H1 (cell line): ENCODE measurements around the gene MACROD1. TPM values are rescaled to one million over a fixed set of nuclear protein-coding genes. Genes with fewer than 3 reads are reported as not detected.

ENCODE experiments used
- CTCF ChIA-PET: fragments of 300-600 bp; sonication (Branson Sonifier 250); formaldehyde crosslinking; loops from one replicate; lab custom pipeline; 2021; ENCODE audit not compliant: partially characterized antibody; lab: Charles Lee
- POLR2A ChIA-PET: fragments of 300-600 bp; sonication (Branson Sonifier 250); formaldehyde crosslinking; loops from one replicate; lab custom pipeline; 2021; ENCODE audit warnings: inconsistent platforms; ENCODE audit not compliant: partially characterized antibody; lab: Charles Lee
- DNase-seq, 2 experiments: peaks; one replicate each; pipeline versions ENCODE4 v3.0.0 to v3.0.0-alpha.2; 2010 to 2022; ENCODE audit warnings: low spot score in 2 of 2, low read depth in 1 of 2, mixed read lengths in 1 of 2
- FAIRE-seq: peaks from 2 replicates; lab custom pipeline; 2011; peaks lifted over from hg19 to GRCh38; lab: Jason Lieb, UNC
- H2AFZ ChIP-seq: 2 replicates; pipeline ENCODE4 v1.8.1; 2012; ENCODE audit warnings: low read length, inconsistent platforms
- H2AK5ac ChIP-seq: 2 replicates; pipeline ENCODE4 v1.6.1; 2013; ENCODE audit warnings: low read depth, low read length
- H2BK120ac ChIP-seq: replicated peaks from 2 replicates; pipeline ENCODE3; 2013; ENCODE audit warnings: low read depth, low read length, inconsistent platforms
- H2BK12ac ChIP-seq: 2 replicates; pipeline ENCODE4 v1.6.1; 2013; ENCODE audit warnings: low read depth, low read length
- H2BK15ac ChIP-seq: 2 replicates; pipeline ENCODE4 v1.6.1; 2013; ENCODE audit warnings: low read length
- H2BK20ac ChIP-seq: 2 replicates; pipeline ENCODE4 v1.6.1; 2013; ENCODE audit warnings: low read length
- H2BK5ac ChIP-seq: 2 replicates; pipeline ENCODE4 v1.6.1; 2013; ENCODE audit warnings: low read depth, low read length
- H3K14ac ChIP-seq: 2 replicates; pipeline ENCODE4 v1.6.1; 2013; ENCODE audit warnings: inconsistent platforms; ENCODE audit not compliant: insufficient read length
- H3K18ac ChIP-seq: 2 replicates; pipeline ENCODE4 v1.6.1; 2013; ENCODE audit warnings: low read length; ENCODE audit errors: extremely low read depth
- H3K23ac ChIP-seq: 2 replicates; pipeline ENCODE4 v1.6.1; 2013; ENCODE audit warnings: inconsistent platforms; ENCODE audit not compliant: insufficient read length
- H3K23me2 ChIP-seq: 2 replicates; pipeline ENCODE4 v1.6.1; 2013; ENCODE audit warnings: low read depth, low read length
- H3K27ac ChIP-seq: 2 replicates; pipeline ENCODE4 v1.6.1; 2011; ENCODE audit warnings: low read depth, low read length, inconsistent platforms
- H3K27me3 ChIP-seq, 4 experiments: replicated peaks in 1 of 4; 1 replicate in 1 of 4; 2 replicates in 3 of 4; pipeline versions ENCODE4 v1.6.1 to v1.8.1; 2011 to 2013; ENCODE audit warnings: low read length in 3 of 4, mild to moderate bottlenecking in 3 of 4, inconsistent platforms in 2 of 4, mixed read lengths in 2 of 4, moderate library complexity in 1 of 4; ENCODE audit not compliant: control insufficient read depth in 3 of 4, insufficient read depth in 3 of 4; ENCODE audit errors: extremely low read depth in 1 of 4
- H3K36me3 ChIP-seq, 4 experiments: 2 replicates each; pipeline versions ENCODE4 v1.6.1 to v1.8.1; 2011 to 2013; ENCODE audit warnings: mild to moderate bottlenecking in 4 of 4, low read length in 3 of 4, moderate library complexity in 2 of 4, control low read depth in 1 of 4, inconsistent platforms in 1 of 4; ENCODE audit not compliant: insufficient read depth in 4 of 4, control insufficient read depth in 2 of 4
- H3K4ac ChIP-seq: replicated peaks from 2 replicates; pipeline ENCODE3; 2013; ENCODE audit warnings: low read length, low read depth, mixed read lengths, inconsistent platforms; ENCODE audit not compliant: insufficient read length
- H3K4me1 ChIP-seq, 4 experiments: replicated peaks in 1 of 4; 1 replicate in 1 of 4; 2 replicates in 3 of 4; pipeline versions ENCODE4 v1.6.1 to v1.8.1; 2011 to 2013; ENCODE audit warnings: low read length in 3 of 4, inconsistent platforms in 2 of 4, mixed read lengths in 1 of 4; ENCODE audit not compliant: insufficient read depth in 4 of 4, control insufficient read depth in 3 of 4
- H3K4me2 ChIP-seq, 2 experiments: 2 replicates each; pipeline versions ENCODE4 v1.6.1 to v1.8.1; 2011 to 2013; ENCODE audit warnings: low read depth in 2 of 2, low read length in 2 of 2, control low read depth in 1 of 2, inconsistent platforms in 1 of 2, mild to moderate bottlenecking in 1 of 2; ENCODE audit not compliant: insufficient read depth in 1 of 2
- H3K4me3 ChIP-seq, 4 experiments: fragments of 200-600, 300-600 bp in 1 of 4; sonication (generic), shearing (Covaris generic), sonication (Bioruptor Twin) in 1 of 4; 2 replicates each; pipeline versions ENCODE4 v1.5.1 to v1.8.1; 2011 to 2016; ENCODE audit warnings: low read length in 4 of 4, low read depth in 3 of 4, control low read depth in 2 of 4, inconsistent platforms in 2 of 4, mild to moderate bottlenecking in 2 of 4, mixed read lengths in 1 of 4, moderate library complexity in 1 of 4; ENCODE audit not compliant: insufficient read depth in 2 of 4; ENCODE audit errors: extremely low read depth in 1 of 4
- H3K56ac ChIP-seq: replicated peaks from 2 replicates; pipeline ENCODE3; 2013; ENCODE audit warnings: low read depth, mild to moderate bottlenecking, mixed read lengths, low read length, inconsistent platforms; ENCODE audit not compliant: insufficient read length
- H3K79me1 ChIP-seq: 2 replicates; pipeline ENCODE4 v1.6.1; 2013; ENCODE audit warnings: low read depth, low read length, control low read depth
- H3K79me2 ChIP-seq, 2 experiments: 2 replicates each; pipeline versions ENCODE4 v1.6.1 to v1.8.1; 2012 to 2013; ENCODE audit warnings: low read length in 2 of 2, mild to moderate bottlenecking in 2 of 2, inconsistent platforms in 1 of 2; ENCODE audit not compliant: insufficient read depth in 2 of 2, control insufficient read depth in 1 of 2
- H3K9ac ChIP-seq, 4 experiments: replicated peaks in 1 of 4; 1 replicate in 1 of 4; 2 replicates in 3 of 4; pipeline versions ENCODE4 v1.6.1 to v1.8.1; 2011 to 2013; ENCODE audit warnings: low read depth in 3 of 4, low read length in 3 of 4, control low read depth in 2 of 4, mild to moderate bottlenecking in 2 of 4, moderate library complexity in 2 of 4, inconsistent platforms in 1 of 4; ENCODE audit errors: extremely low read depth in 1 of 4
- H3K9me3 ChIP-seq, 2 experiments: 2 replicates each; pipeline versions ENCODE4 v1.6.1 to v1.8.1; 2012 to 2013; ENCODE audit warnings: mild to moderate bottlenecking in 2 of 2, moderate library complexity in 2 of 2, control low read depth in 1 of 2, inconsistent platforms in 1 of 2, low read depth in 1 of 2, low read length in 1 of 2, mixed read lengths in 1 of 2; ENCODE audit not compliant: insufficient read depth in 2 of 2
- H4K20me1 ChIP-seq, 2 experiments: replicated peaks in 1 of 2; 2 replicates each; pipeline versions ENCODE3 to v1.8.1; 2011 to 2013; ENCODE audit warnings: inconsistent platforms in 2 of 2, low read length in 2 of 2, mild to moderate bottlenecking in 1 of 2; ENCODE audit not compliant: insufficient read depth in 2 of 2, control insufficient read depth in 1 of 2
- H4K5ac ChIP-seq: 2 replicates; pipeline ENCODE4 v1.6.1; 2013; ENCODE audit warnings: low read length, low read depth, mixed read lengths, inconsistent platforms; ENCODE audit not compliant: insufficient read length
- H4K8ac ChIP-seq: 2 replicates; pipeline ENCODE4 v1.8.0; 2013; ENCODE audit warnings: mild to moderate bottlenecking, moderate library complexity, low read length, inconsistent platforms; ENCODE audit not compliant: insufficient read depth; ENCODE audit errors: extremely low read depth
- H4K91ac ChIP-seq: replicated peaks from 2 replicates; pipeline ENCODE3; 2013; ENCODE audit warnings: low read length, mixed read lengths, inconsistent platforms; ENCODE audit not compliant: insufficient read length
- CEBPB ChIP-seq: IDR thresholded peaks from 2 replicates; pipeline ENCODE4 v1.6.1; 2012; ENCODE audit warnings: low read depth, low read length
- GTF2F1 ChIP-seq: IDR thresholded peaks from 2 replicates; pipeline ENCODE4 v1.6.1; 2012; ENCODE audit warnings: low read depth, low read length, improper control_type of control experiment, borderline replicate concordance
- SP2 ChIP-seq: IDR thresholded peaks from 2 replicates; pipeline ENCODE4 v1.6.1; 2012; ENCODE audit warnings: mild to moderate bottlenecking, low read length, inconsistent platforms
- WGBS, 2 experiments: shearing (Covaris generic) in 1 of 2; methylation state at CpG; one replicate each; pipeline versions ENCODE4 v1.1.6 to v1.1.7; 2013 to 2015; ENCODE audit warnings: low lambda C conversion rate in 2 of 2, mixed read lengths in 2 of 2, inconsistent platforms in 1 of 2, low coverage in 1 of 2, missing lambda C conversion rate in 1 of 2; ENCODE audit not compliant: insufficient replicate concordance in 2 of 2, insufficient coverage in 1 of 2, insufficient read length in 1 of 2; ENCODE audit errors: extremely low coverage in 1 of 2, missing lambda C conversion rate in 1 of 2; 5-methylcytosine and 5-hydroxymethylcytosine counted together
- polyA plus RNA-seq, 7 experiments: library from polyadenylated mRNA; depleted of rRNA in 3 of 7; stranded (reverse) in 5 of 7; unstranded in 2 of 7; fragments of >200 nt in 5 of 7; fragments of 200-250 nt in 2 of 7; gene quantifications; 1 replicate in 5 of 7; 2 replicates in 1 of 7; 4 replicates in 1 of 7; pipeline versions ENCODE4 v1.2.1 to v1.2.3, GENCODE V29; 2011 to 2013; ENCODE audit warnings: missing spikeins in 2 of 7, mixed read lengths in 2 of 7
- total RNA-seq: library from RNA; stranded (reverse); fragmentation: NEBNext Ultra II Directional; extraction: Animal tissue kit (Norgen Biotek cat#: 25700); gene quantifications from 2 replicates; pipeline ENCODE4 v1.2.1, GENCODE V29; 2021

MACROD1 gene
- total and polyA plus RNA-seq, 2 of the 8 experiments (the other 6 are each of a cell fraction or from before 2014, with no cell fraction given), result 19.5 to 34.1 TPM

- peaks cover 18% of the 10 kb centered on the region for H3K79me1 ChIP-seq
- no peak overlapping the region for H2BK5ac ChIP-seq
- ChIA-PET CTCF (interaction anchor here (1.1 to 2.8 kb wide), 8 partner anchors 15 to 158 kb away, joined by 4 to 7 read pairs (median 4); no protein-coding TSS in a partner anchor), POLR2A (interaction anchor here (0.8 to 3.0 kb wide), 5 partner anchors 9 to 171 kb away, joined by 3 to 17 read pairs (median 6); no protein-coding TSS in a partner anchor)
- peaks cover 4% of the 10 kb centered on the region; the same call in 1 of the 2 replicates for H3K23me2 ChIP-seq
- H3K4me1 ChIP-seq, result peaks cover 2 to 14% (median 8%) of the 10 kb centered on the region in 4 experiments; a peak in 6 of 7 replicates
- WGBS, 2 experiments, result 94% methylated on average over 6 of the region's 6 CpGs; no CpG with 5 or more reads in 1 of the 2 experiments
- no peak overlapping the region for H2AFZ ChIP-seq
- peaks cover 0 to 11% of the 10 kb centered on the region in 2 experiments; a peak in 2 of 4 replicates for H3K79me2 ChIP-seq
- no peak overlapping the region for H3K23ac ChIP-seq
- TF ChIP-seq GTF2F1 (no peak), CEBPB (no peak), SP2 (no peak)
- H2BK120ac ChIP-seq, result no peak overlapping the region
- H2BK20ac ChIP-seq, result no peak overlapping the region
- no peak overlapping the region for H3K4me2 ChIP-seq
- peaks cover 8 to 35% of the 10 kb centered on the region in 2 experiments for H4K20me1 ChIP-seq
- H3K14ac ChIP-seq, result no peak overlapping the region
- no peaks in the 10 kb centered on the region for H3K9me3 ChIP-seq
- no peak overlapping the region for H4K8ac ChIP-seq
- H3K4ac ChIP-seq, result no peak overlapping the region
- no peak overlapping the region for H3K27ac ChIP-seq
- no peak overlapping the region for H3K9ac ChIP-seq
- H2AK5ac ChIP-seq, result no peak overlapping the region
- no peak for FAIRE-seq
- no peak overlapping the region for H3K4me3 ChIP-seq
- no peak overlapping the region for H2BK12ac ChIP-seq
- no peak overlapping the region for H3K18ac ChIP-seq
- no peak overlapping the region for H4K91ac ChIP-seq
- H3K27me3 ChIP-seq, result no peaks in the 10 kb centered on the region
- no peak for DNase-seq
- H3K36me3 ChIP-seq, result peaks cover 17 to 34% (median 20%) of the 10 kb centered on the region in 4 experiments
- H3K56ac ChIP-seq, result no peak overlapping the region
- H4K5ac ChIP-seq, result no peak overlapping the region
- H2BK15ac ChIP-seq, result no peak overlapping the region
These were observed 171.9 kb downstream of the MACROD1 start for GRCh38 chr11:63993993-63994392.
